Suprapubic skin (tissue), 4 donors: ENCODE data around the gene DMRTC2.

Source experiments
- EP300 ChIP-seq: sonication (generic); formaldehyde crosslinking; IDR thresholded peaks from one replicate; pipeline ENCODE4 v1.6.1; 2017; ENCODE audit warnings: antibody characterized with exemption
- POLR2A ChIP-seq, 2 donors: fragments of 450-650 bp; IDR thresholded peaks; one replicate each; pipeline ENCODE4 v1.6.1; 2017; ENCODE audit warnings: antibody characterized with exemption in 2 of 2, mild to moderate bottlenecking in 2 of 2, moderate library complexity in 2 of 2
- POLR2AphosphoS5 ChIP-seq, 3 donors: sonication (generic); formaldehyde crosslinking; IDR thresholded peaks; one replicate each; pipeline ENCODE4 v1.6.1; 2017; ENCODE audit warnings: antibody characterized with exemption in 3 of 3
- TF ChIP-seq, protein P1 (sequence below), 2 donors: fragments of 200-600 bp in 1 of 2; fragments of 450-650 bp in 1 of 2; sonication (generic) in 1 of 2; IDR thresholded peaks; one replicate each; pipeline ENCODE4 v1.5.1; 2016 to 2019; ENCODE audit warnings: antibody characterized with exemption in 2 of 2, mild to moderate bottlenecking in 1 of 2, moderate library complexity in 1 of 2

DNA sequence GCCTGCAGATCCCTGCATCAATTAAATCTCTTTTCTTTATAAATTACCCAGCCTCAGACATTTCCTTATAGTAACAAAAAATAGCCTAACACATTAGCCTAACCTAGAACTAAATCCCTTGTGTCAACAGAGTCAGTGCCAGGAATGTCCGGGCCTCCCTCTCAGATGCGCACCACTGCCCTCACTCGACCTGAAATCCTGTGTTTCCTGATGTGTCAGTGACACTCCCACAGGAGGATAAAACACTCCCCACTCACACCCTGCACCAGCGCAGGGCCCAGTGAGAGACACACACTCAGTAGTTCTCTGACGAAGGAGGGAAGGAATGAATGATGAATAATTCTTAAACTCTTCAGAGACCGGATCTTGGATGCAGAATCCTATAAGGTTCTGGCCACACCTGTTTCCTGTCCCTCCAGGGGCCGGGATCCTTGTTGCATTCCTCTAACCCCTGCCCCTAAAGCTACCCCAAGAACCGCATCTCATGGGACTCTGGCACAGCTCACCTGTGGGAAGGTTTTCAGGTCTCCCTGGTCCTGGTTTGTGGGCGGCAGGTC lies 45.3 kb upstream of the DMRTC2 start:
- TF ChIP-seq EP300 (no peak), POLR2AphosphoS5 (IDR thresholded peaks at IDR 0.05) (no peak), POLR2A (IDR thresholded peaks at IDR 0.05) (no peak)
- TF ChIP-seq, protein P1, sequence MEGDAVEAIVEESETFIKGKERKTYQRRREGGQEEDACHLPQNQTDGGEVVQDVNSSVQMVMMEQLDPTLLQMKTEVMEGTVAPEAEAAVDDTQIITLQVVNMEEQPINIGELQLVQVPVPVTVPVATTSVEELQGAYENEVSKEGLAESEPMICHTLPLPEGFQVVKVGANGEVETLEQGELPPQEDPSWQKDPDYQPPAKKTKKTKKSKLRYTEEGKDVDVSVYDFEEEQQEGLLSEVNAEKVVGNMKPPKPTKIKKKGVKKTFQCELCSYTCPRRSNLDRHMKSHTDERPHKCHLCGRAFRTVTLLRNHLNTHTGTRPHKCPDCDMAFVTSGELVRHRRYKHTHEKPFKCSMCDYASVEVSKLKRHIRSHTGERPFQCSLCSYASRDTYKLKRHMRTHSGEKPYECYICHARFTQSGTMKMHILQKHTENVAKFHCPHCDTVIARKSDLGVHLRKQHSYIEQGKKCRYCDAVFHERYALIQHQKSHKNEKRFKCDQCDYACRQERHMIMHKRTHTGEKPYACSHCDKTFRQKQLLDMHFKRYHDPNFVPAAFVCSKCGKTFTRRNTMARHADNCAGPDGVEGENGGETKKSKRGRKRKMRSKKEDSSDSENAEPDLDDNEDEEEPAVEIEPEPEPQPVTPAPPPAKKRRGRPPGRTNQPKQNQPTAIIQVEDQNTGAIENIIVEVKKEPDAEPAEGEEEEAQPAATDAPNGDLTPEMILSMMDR (IDR thresholded peaks at IDR 0.05), result no peak
